ENCODE measurements around the gene APBB2. TPM values are rescaled to one million over a fixed set of nuclear protein-coding genes. Genes with fewer than 3 reads are reported as not detected.

The APBB2 gene
- total RNA-seq, result 138 and 142 TPM in 2 replicates

DNA sequence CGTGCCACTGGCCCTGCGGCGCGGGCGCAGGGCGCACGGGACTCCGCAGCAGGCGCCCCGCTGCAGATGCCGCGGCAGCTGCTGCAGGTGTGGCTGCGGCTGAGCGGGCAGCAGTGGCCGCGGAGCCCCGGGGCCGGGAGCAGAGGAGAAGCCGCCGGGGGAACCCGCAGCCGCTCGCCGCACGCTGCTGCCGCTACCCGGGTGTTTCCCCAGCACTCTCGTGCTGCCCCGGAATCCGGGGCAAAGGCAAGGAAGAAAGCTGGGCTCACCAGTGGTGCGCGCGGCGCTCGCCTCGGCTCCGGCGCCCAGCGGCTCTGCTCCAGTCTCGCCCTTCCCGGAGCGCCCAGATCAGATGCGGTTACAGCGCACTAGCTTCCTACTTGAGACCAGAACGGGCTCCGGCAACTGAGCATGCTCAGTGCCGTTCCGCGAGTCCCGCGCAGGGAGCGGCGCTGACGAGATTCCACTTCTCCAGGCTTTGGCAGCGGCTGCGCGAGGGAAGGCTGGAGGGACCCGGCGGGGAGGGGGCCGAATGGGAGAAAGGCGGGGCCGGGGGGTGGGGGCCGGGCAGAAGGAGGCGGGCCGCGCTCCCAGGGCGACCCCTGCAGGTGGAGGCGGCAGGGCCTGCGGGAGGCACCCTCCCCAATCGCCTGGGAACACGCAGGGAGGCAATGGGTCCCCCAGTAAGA is at the start of gene APBB2:
Gene APBB2, minus strand, starts transcription at position 407 of the 689 bp plus-strand sequence. CDS start 181,288 bp downstream, outside the sequence.
- DNase-seq (ENCODE audit: low read depth, low spot score), result peak; percentile 89

DNA sequence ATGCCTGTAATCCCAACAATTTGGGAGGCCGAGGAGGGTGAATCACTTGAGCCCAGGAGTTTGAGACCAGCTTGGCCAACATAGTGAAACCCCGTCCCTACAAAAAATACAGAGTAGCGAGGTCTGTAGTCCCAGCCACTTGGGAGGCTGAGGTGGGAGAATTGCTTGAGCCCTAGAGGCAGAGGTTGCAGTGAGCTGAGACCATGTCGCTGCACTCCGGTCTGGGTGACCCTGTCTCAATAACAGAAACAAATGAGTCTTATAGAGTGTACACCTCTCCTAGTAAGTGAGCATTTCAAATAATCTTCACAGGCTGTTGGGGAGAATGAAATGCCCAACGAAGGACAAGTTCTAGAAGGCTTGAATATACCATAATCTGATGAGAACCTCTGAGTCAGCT is 47.9 kb upstream of the APBB2 start:
- no peak for DNase-seq (ENCODE audit: low read depth, low spot score)

DNA sequence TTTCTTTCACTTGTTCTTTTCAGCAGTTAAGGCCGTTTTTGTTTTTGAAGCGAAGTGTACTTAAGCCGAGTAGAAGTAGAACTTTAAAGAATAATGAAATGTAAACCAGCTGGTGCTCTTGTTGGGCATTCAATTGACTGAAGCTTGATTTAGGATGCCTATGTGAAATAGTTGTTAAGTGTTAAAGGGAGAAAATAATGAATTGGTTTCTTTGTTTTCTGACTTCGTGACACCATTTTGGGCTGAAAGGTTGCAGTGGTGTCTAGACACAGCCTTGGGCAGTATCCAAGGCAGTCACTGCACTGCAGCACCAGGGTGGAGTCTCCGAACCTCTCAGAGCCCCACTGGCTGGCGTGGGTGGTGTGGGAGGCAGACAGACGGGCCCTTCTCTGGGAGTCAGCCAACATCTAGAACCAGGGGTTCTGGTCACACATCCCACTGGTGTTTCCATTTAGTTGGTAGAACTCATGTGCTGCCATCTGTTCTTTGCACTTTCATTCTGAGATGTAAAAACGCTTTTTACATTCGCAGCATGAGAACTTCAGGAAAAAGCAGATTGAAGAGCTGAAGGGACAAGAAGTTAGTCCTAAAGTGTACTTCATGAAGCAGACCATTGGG is 45.9 kb upstream of the APBB2 start:
- DNase-seq (ENCODE audit: low read depth, low spot score), result no peak

DNA sequence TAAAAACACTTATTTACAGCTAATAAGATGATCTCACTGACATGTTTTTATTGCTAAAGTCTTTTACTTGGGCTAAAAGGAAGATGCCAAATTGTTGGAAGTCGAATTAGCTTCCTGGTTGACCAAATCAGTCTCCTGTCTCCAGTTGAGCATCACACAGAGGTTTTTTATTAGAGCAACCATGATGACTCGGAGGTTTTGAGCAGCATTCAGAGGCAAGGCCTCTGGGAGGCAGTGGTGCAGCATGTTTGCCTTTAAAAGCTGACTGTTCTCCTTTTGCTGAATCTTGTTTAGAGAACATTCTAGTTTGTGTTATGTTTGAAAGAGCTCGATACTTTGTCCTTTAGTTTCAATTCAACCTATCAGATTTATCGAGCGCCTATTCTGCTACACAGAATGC is 44.4 kb upstream of the APBB2 start:
- DNase-seq (ENCODE audit: low read depth, low spot score), result peak; percentile 11

DNA sequence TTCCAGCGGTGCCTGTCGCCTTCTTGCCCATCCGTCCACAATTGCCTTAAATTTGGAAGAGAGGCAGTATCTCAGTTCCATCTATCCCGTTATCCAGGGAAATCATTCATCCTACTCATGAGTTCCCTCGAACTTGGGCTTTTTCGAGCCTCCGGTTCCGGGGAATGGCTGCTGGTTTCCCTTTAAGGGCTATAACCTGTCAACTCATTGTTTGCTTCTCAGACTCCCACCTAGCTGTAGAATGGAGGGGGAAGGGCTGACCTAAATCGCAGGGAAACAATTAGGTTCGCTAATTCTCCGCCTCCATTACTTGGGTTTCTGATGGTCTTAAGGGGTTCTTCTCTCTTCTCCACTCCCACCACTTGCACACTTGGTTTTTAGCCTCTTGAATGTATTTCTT is 43.6 kb upstream of the APBB2 start:
- DNase-seq (ENCODE audit: low read depth, low spot score), result no peak

DNA sequence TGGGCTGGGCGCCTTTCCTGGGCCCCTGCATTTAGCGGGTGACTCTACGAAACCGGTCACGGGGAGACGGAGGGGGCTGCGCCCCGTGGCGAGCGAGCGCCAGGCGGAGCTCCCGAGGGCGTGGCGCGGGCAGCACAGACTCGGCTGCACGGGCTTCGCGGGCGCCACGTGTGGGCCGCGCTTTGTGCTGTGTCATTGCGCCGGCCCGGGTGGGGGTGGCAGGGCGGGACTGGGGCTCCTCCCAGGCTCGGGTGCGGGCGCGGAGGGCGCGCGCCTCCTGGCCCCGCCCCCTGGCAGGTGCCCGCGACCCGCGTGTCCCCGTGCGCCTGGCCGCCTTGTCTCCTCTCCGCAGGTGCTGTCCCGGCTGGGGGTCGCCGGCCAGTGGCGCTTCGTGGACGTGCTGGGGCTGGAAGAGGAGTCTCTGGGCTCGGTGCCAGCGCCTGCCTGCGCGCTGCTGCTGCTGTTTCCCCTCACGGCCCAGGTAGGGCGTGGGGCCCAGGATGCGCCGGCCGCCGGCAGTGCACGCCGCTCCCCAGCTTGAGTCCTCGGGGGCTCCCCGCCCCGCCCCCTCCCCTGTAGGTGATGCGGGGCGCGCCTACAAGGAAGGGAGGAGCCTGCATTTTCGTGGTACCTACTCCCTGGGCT is 43.0 kb upstream of the APBB2 start:
- no peak for DNase-seq (ENCODE audit: low read depth, low spot score)

DNA sequence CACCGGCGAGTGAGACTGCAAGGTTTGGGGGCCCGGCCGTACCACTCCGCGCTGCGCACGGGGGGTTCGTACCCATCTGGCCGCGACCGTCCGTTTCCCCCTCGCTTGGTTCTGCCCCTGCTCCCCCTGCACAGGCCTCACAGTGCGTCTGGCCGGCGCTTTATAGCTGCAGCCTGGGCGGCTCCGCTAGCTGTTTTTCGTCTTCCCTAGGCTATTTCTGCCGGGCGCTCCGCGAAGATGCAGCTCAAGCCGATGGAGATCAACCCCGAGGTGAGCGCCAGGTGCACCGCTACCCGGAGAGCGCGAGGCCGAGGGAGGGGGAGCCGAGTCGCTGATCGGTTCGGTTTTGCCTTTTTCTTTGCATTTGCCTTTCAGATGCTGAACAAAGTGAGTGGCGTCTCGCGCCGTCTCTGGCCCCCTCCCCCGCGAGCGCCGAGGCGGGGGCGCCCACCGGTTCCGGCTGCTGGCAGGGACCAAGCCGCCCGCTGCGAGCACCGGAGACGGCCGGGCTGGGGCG is 42.5 kb upstream of the APBB2 start, which contains the start of gene UCHL1:
Gene UCHL1, plus strand, starts transcription at position 189 of the 517 bp plus-strand sequence. Its CDS starts 49 bp downstream, at position 238.
- peak; percentile 20 for DNase-seq (ENCODE audit: low read depth, low spot score)

DNA sequence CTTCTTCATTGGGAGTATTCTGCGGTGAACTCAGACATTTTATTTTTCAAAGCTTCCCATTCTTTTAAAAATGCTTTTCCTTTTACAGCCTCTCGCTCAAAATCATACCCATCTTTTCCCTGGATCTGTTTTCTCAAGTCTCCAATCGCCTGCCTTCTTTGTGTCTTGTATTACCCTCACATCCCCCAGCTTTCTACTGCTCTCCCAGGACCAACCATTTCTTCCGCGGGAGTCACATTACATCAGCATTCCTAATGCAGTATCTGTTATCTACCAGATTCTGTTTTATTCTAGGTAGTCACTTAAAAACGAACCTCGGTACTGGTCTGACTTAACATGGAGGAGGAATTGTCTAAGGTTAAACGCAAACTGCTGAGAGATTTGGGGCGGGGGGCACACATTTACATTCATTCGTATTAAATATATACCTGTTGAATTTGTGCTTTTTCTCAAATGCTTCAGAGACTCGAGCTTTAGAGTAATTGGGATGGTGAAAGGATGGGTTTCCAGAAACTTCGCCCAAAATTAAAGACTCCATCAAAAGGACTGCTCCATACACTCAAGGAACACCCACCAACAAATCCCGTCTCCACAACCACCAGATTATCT is 41.9 kb upstream of the APBB2 start:
- DNase-seq (ENCODE audit: low read depth, low spot score), result no peak

DNA sequence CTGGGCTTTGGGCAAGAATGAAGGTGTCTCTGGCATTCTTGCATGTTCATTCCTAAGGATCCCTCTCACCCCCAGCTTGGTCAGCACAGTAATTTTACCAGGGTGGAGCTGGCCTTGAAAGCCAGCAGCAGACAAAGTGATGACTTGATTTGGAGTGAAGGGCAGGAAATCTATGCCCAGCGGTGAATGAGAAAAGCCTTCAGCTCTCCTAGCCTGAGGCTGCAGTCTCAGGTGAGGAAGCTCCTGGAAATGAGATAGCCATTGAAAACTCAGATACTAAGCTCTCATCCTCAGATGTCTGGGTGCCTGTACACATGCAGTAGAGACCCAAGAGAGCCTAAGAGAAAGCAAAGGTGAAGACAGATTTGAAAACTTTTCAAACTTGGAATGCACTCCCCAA is 31.6 kb upstream of the APBB2 start:
- no peak for DNase-seq (ENCODE audit: low read depth, low spot score)

DNA sequence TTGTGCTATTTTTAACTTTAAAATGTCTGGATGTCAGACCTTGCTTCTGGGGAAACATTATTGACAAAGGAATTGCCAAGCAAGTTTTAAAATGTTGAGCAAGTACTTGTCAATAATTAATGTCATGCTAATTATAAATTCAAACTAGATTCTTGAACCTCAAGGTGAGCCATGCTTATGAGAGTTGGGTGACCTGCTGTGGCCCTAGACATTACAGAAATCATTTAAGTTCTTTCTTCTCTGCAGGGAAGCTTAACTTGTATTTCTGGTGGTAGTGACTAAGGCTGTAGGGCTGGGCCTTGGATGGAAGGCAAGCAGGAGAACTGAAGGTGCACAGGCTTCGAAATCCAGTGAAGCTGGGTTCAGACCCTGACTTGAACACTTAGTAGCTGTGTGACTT is 27.6 kb upstream of the APBB2 start:
- no peak for DNase-seq (ENCODE audit: low read depth, low spot score)

DNA sequence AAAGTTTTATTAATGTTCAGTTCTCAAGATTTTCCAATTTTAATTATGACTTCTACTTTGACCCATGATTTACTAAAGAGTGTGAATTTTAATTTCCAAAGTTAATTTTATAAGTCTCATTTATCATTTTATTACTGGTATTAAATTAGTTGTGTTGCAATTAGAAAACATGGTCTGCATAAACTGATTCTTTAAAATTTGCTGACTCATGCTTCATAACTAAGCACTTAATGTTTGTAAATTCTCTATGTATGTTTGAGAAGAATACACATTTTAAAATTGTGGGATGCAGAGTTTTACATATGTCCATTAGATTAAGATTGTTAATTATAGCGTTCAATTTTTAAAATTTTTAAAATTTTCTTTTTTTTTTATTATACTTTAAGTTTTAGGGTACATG is 22.2 kb upstream of the APBB2 start:
- no peak for DNase-seq (ENCODE audit: low read depth, low spot score)

DNA sequence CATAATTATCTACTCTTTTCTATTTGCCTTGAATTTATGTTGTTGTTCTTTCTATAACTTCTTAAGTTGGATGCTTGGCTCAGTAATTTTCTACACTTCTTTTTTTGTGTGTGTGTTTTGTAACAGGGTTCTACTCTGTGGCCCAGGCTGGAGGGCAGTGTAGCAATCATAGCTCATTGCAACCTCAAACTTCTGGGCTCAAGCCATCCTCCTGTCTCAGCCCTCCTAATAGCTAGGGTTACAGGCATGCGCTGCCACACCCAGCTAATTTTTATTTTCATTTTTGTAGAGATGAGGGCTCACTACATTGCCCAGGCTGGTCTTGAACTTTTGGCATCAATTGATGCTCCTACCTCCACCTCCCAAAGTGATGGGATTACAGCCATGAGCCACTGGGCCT is 21.7 kb upstream of the APBB2 start:
- DNase-seq (ENCODE audit: low read depth, low spot score), result no peak

DNA sequence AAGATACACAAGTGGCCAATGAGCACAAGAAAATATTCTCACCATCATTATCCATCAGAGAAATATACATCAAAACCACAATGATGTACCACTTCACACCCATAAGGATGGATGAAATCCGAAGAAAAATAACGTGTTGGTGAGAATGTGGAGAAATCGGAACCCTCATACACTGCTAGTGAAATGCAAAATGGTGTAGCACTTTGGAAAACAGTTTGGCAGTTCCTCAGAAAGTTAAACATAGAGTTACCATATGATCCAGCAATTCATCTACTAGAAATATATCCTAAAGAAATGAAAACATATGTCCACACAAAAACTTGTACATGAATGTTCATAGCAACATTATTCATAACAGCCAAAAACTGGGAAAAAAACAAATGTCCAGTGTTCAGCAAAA is 18.5 kb upstream of the APBB2 start:
- DNase-seq (ENCODE audit: low read depth, low spot score), result no peak

DNA sequence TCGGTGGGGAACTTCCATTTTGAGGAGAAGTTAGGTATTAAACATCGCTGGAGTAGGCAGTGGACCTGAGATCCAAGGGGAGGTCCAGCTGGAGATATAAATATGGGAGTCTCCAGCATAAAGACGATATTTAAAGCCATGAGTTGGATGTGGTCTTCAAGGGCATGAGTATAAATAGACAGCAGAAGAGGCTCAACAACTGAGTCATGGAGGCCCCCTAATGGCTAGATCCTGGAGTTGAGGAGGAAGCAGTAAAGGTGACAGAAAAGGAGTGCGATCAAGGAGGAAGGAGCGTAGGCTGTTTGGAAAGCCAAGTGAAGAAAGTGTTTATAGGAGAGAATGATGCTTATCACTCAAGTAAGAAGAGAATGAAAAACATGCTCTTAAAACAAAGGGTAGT is 18.1 kb upstream of the APBB2 start:
- DNase-seq (ENCODE audit: low read depth, low spot score), result no peak

DNA sequence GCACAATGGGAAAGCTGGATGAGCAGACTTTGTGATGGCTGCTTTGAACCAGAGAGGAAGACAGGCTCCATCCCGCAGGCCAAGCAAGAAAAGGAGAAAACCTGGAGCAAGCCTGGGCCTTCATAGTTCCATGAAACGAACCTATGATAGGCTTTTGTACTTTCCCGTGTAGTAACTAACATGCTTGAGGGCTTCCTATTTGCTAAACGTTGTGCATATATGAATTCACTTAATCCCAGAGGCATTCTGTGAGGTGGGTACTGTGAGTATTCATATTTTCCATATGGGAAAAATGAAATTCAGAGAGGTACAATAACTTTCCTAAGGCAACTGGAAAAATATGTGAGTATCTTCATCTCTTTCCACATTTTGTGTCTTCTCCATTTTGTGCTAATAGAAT is 13.6 kb upstream of the APBB2 start:
- DNase-seq (ENCODE audit: low read depth, low spot score), result no peak

DNA sequence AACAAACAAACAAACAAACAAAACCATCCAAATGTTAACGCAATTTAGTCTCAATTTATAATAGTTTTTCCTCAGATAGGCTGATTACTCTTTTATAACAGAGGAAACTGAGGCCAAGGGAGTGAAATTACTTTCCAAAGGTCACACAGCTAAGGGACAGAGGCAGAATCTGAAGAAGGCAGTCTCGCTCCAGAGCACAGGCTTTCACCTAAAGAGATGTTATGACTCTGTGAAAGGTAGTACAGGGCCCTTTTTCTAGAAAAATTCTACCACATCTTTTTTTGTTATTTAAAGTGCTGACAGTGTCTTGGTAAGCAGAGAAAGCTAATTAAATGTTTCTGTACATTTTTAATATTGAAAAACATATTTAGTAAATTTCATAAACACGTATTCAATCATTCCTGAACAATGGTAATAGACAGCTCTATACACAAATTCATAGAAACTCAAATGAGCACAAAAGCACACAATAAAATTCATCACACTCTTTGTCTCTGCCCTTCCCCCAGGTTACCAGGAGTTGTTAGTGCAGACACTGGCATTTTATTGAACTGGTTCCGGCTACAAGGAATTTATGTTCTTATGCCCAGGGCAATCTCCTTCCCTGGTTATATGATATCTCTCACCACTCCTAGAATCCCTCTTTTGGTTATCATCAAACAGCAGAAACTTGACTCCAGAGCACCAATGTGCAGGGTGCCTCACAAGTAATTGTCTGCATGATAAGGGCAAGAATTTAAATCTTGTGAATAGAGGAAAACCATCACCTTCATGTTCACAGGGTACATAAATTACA is 7.7 kb upstream of the APBB2 start:
- no peak for DNase-seq (ENCODE audit: low read depth, low spot score)

DNA sequence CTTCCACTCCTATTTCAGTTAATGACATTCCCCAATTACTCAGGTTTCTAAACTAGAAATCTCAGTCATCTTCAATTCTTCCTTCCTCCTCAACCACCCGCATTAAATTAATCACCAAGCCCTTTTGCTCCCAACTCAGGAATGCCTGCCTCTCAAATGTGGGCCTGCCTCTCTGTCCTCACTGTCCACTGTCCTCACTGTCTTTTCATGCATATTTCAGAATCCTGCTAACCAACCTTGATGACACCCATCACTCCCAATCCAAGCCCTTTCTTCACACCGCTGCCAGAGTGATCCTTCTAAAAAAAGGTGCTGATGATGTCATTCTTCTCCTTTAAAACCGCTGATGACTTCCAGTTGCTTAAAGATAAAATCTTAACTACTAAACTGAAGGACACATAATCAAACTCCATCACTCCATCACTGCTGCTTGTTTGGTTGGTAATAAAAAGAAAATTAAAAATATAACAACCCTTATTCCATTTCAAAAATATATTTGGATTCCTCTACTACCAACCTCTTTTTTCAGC is 5.1 kb upstream of the APBB2 start:
- no peak for DNase-seq (ENCODE audit: low read depth, low spot score)

DNA sequence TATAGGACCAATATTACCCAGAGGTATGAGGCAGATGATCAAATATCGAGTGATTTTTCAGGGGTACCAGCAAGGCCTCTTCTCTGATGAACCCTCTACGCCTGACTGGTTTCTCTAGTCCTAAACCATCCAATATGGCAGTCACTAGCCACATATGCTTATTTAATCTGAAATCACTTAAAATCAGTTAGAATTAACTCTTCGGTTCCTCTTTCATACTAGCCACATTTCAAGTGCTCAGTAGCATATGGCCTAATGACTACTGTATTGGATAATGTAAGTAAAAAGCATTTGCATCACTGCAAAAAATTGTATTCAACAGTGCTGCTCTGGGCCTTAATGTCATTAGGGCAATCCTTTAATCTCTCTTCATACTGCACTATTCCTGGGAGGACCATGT is 4.4 kb upstream of the APBB2 start:
- no peak for DNase-seq (ENCODE audit: low read depth, low spot score)

DNA sequence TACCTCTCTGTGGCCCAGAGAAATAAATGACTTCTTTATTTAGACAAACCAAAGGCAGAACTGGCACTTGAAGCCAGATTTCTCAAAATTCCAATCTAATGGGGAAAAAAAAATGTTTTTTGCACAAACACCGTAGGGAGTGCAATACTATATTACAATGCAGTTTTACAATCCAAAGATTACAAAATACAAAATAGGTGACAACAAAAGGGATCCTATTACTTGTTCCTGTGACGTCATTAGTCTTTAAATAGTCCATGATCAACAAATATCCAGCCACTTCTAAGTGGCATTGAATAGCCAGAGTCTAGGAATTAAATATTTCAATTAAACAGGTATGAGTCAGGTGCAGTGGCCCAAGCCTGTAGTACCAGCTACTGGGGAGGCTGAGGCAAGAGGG is 3.0 kb upstream of the APBB2 start:
- no peak for DNase-seq (ENCODE audit: low read depth, low spot score)

DNA sequence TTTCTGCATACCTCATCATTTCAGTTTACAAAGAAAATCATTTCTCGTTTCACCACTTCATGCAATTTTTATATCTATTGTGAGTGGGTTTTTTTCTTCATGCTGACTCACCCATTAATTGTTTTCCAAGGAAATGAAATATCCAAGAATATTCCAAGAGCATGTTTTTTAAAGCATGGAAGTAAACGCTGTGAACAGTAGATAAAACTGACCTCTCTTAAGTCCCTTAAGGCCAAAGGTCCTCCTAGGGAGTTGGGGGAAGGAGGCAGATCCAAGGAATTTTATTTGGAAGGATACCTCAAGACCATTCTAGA is 2.6 kb upstream of the APBB2 start:
- DNase-seq (ENCODE audit: low read depth, low spot score), result no peak

DNA sequence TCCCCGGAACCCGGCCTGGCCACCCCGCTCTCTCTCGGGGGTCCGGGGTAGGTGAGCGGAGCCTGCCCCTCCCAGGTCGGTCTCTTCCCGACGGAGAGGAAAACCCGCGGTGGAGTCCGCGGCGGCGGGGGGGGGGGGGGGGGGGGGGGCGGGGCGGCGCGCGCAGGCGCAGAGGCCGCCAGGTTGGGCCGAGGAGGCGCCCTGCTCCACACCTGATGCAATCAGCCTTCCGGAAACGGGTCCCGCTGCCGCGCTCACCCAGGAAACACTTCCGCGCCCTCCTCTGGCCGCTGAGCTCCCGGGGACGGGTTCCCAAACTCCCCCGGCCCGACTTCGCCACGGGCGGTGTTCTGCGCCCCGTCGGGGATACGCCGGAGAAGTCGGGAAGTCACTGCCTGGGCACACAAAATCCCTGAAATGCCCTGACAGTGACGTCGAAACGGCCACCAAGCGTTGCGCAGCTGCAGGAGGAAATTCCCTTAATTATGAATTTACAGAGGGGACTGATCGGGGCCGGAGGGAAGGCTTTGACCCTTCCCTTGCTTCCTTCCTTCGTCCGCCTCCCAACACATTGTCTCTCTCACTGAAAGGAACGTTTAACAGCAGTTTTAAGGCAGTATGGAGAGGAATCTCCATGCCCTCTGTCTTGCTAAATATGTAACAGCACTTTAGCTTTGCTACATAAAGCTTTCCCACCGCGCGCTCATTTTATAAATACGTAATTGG is 2.1 kb upstream of the APBB2 start:
- DNase-seq (ENCODE audit: low read depth, low spot score), result no peak

Data from pulmonary artery endothelial cell (primary cell).